HG02571 (cell line): Measurements from ENCODE around the gene TMX4.
"Not testable (repeated sequence)": the region's sequence is repeated elsewhere in the genome, so short reads cannot be mapped to it uniquely, and the experiment has no call there.

Experiments
- ATAC-seq: cut with Tn5 transposase; IDR thresholded peaks from one replicate; pipeline ENCODE4 v1.9.1; 2021; ENCODE audit warnings: mild to moderate bottlenecking, moderate library complexity; ENCODE audit not compliant: unreplicated experiment

The TMX4 gene

GRCh38 chr20:8019246-8019997 is at the start of gene TMX4:
Gene TMX4 (minus strand): TSS chr20:8019761. CDS start chr20:8019613, 148 bp downstream.
- peak; percentile 88 for ATAC-seq

- ATAC-seq, result no peak
Measured at GRCh38 chr20:8067082-8067481, 47.5 kb upstream of the TMX4 start.

- ATAC-seq, result no peak
Measured at GRCh38 chr20:8066662-8067061, 47.1 kb upstream of the TMX4 start.

GRCh38 chr20:8065691-8066090 is 46.1 kb upstream of the TMX4 start:
- ATAC-seq, result no peak

- no peak for ATAC-seq
Measured at GRCh38 chr20:8062756-8063155, 43.2 kb upstream of the TMX4 start.

GRCh38 chr20:8061861-8062518 is 42.4 kb upstream of the TMX4 start:
- ATAC-seq, result no peak

GRCh38 chr20:8060977-8061376 is 41.4 kb upstream of the TMX4 start:
- ATAC-seq, result no peak

- no peak for ATAC-seq
Measured at GRCh38 chr20:8057871-8058270, 38.3 kb upstream of the TMX4 start.

GRCh38 chr20:8055096-8055495 is 35.5 kb upstream of the TMX4 start:
- no peak for ATAC-seq

- no peak for ATAC-seq
Measured at GRCh38 chr20:8050157-8050837, 30.7 kb upstream of the TMX4 start.

- no peak for ATAC-seq
Measured at GRCh38 chr20:8049310-8049709, 29.7 kb upstream of the TMX4 start.

GRCh38 chr20:8045946-8046345 is 26.4 kb upstream of the TMX4 start:
- ATAC-seq, result no peak

GRCh38 chr20:8043687-8044282 is 24.2 kb upstream of the TMX4 start:
- peak; percentile 85 for ATAC-seq

GRCh38 chr20:8039042-8039441 is 19.5 kb upstream of the TMX4 start:
- ATAC-seq, result no peak

GRCh38 chr20:8036771-8037170 is 17.2 kb upstream of the TMX4 start:
- ATAC-seq, result no peak

GRCh38 chr20:8033151-8033841 is 13.7 kb upstream of the TMX4 start:
- ATAC-seq, result no peak

GRCh38 chr20:8032499-8032898 is 12.9 kb upstream of the TMX4 start:
- no peak for ATAC-seq

GRCh38 chr20:8031539-8031938 is 12.0 kb upstream of the TMX4 start:
- not testable (repeated sequence) for ATAC-seq

GRCh38 chr20:8021541-8022269 is 2.1 kb upstream of the TMX4 start:
- ATAC-seq, result no peak
